SK-N-SH treated with all-trans-retinoic acid at 6 μM for 48 hours (cell line): Measurements from ENCODE around the gene LRRC4B.
"Not testable (repeated sequence)": the region's sequence is repeated elsewhere in the genome, so short reads cannot be mapped to it uniquely, and the experiment has no call there.

ENCODE experiments used
- ATAC-seq: fragments of 200-7000 bp; cut with Tn5 transposase; 3 replicates; pipeline ENCODE4 v1.9.1; 2020; ENCODE audit warnings: mild to moderate bottlenecking, moderate library complexity
- ARNTL ChIP-seq: fragments of 450-650 bp; formaldehyde crosslinking; IDR thresholded peaks from 2 replicates; pipeline ENCODE4 v1.5.0; 2020; ENCODE audit warnings: low read depth, mild to moderate bottlenecking, moderate library complexity, borderline replicate concordance
- BACH2 ChIP-seq: fragments of 250-450 bp; sonication (Bioruptor Pico); IDR thresholded peaks from 2 replicates; pipeline ENCODE4 v1.9.0; 2021; ENCODE audit warnings: mild to moderate bottlenecking, borderline replicate concordance
- ESRRG ChIP-seq: fragments of 250-450 bp; sonication (Bioruptor Pico); IDR thresholded peaks from 2 replicates; pipeline ENCODE4 v1.6.1; 2021; ENCODE audit warnings: mild to moderate bottlenecking
- GLIS3 ChIP-seq: fragments of 250-450 bp; sonication (Bioruptor Pico); IDR thresholded peaks from 2 replicates; pipeline ENCODE4 v1.5.0; 2020; ENCODE audit warnings: mild to moderate bottlenecking, moderate library complexity
- ISL1 ChIP-seq: fragments of 250-450 bp; sonication (Bioruptor Pico); IDR thresholded peaks from 2 replicates; pipeline ENCODE4 v2.1.2; 2022; ENCODE audit warnings: mild to moderate bottlenecking, moderate library complexity
- OSR1 ChIP-seq: fragments of 250-450 bp; sonication (Bioruptor Pico); IDR thresholded peaks from 2 replicates; pipeline ENCODE4 v1.8.0; 2022; ENCODE audit warnings: moderate library complexity, mild to moderate bottlenecking, inconsistent platforms
- PPARA ChIP-seq: fragments of 250-450 bp; sonication (Bioruptor Pico); IDR thresholded peaks from 2 replicates; pipeline ENCODE4 v1.5.0; 2020; ENCODE audit warnings: mild to moderate bottlenecking, borderline replicate concordance
- RARB ChIP-seq: fragments of 250-450 bp; sonication (Bioruptor Pico); IDR thresholded peaks from 2 replicates; pipeline ENCODE4 v1.8.0; 2021; ENCODE audit warnings: mild to moderate bottlenecking, moderate library complexity
- SNAI2 ChIP-seq: fragments of 250-450 bp; sonication (Bioruptor Pico); IDR thresholded peaks from 2 replicates; pipeline ENCODE4 v1.5.0; 2020; ENCODE audit warnings: mild to moderate bottlenecking, moderate library complexity
- TCF4 ChIP-seq: fragments of 250-450 bp; sonication (Bioruptor Pico); IDR thresholded peaks from 2 replicates; pipeline ENCODE4 v1.8.0; 2021; ENCODE audit warnings: mild to moderate bottlenecking, moderate library complexity, borderline replicate concordance
- TOX ChIP-seq: fragments of 250-450 bp; sonication (Bioruptor Pico); IDR thresholded peaks from 2 replicates; pipeline ENCODE4 v1.8.0; 2021; ENCODE audit warnings: mild to moderate bottlenecking, moderate library complexity, borderline replicate concordance
- ZC3H10 ChIP-seq: fragments of 250-450 bp; sonication (Bioruptor Pico); IDR thresholded peaks from 2 replicates; pipeline ENCODE4 v1.5.1; 2021; ENCODE audit warnings: mild to moderate bottlenecking, moderate library complexity
- ZFP3 ChIP-seq: fragments of 250-450 bp; sonication (Bioruptor Pico); IDR thresholded peaks from 2 replicates; pipeline ENCODE4 v1.5.0; 2020; ENCODE audit warnings: mild to moderate bottlenecking, moderate library complexity
- ZFP30 ChIP-seq: fragments of 450-650 bp; formaldehyde crosslinking; IDR thresholded peaks from 2 replicates; pipeline ENCODE4 v1.5.0; 2022; ENCODE audit warnings: mild to moderate bottlenecking, moderate library complexity
- ZNF70 ChIP-seq: fragments of 450-650 bp; formaldehyde crosslinking; IDR thresholded peaks from 2 replicates; pipeline ENCODE4 v1.5.0; 2020; ENCODE audit warnings: mild to moderate bottlenecking, moderate library complexity
- TF ChIP-seq, protein P1 (sequence below): fragments of 250-450 bp; sonication (Bioruptor Pico); IDR thresholded peaks from 2 replicates; pipeline ENCODE4 v1.5.0; 2020; ENCODE audit warnings: mild to moderate bottlenecking, moderate library complexity
- TF ChIP-seq, protein P2 (sequence below): fragments of 250-450 bp; sonication (Bioruptor Pico); IDR thresholded peaks from 2 replicates; pipeline ENCODE4 v1.8.0; 2020; ENCODE audit warnings: mild to moderate bottlenecking, moderate library complexity, borderline replicate concordance
- TF ChIP-seq, protein P3 (sequence below): fragments of 250-450 bp; sonication (Bioruptor Pico); IDR thresholded peaks from 2 replicates; pipeline ENCODE4 v1.8.0; 2021; ENCODE audit warnings: low read depth, mild to moderate bottlenecking, moderate library complexity, borderline replicate concordance
- TF ChIP-seq, protein P4 (sequence below): fragments of 250-450 bp; sonication (Bioruptor Pico); IDR thresholded peaks from 2 replicates; pipeline ENCODE4 v1.5.1; 2020; ENCODE audit warnings: low read depth, mild to moderate bottlenecking, moderate library complexity

LRRC4B gene

DNA sequence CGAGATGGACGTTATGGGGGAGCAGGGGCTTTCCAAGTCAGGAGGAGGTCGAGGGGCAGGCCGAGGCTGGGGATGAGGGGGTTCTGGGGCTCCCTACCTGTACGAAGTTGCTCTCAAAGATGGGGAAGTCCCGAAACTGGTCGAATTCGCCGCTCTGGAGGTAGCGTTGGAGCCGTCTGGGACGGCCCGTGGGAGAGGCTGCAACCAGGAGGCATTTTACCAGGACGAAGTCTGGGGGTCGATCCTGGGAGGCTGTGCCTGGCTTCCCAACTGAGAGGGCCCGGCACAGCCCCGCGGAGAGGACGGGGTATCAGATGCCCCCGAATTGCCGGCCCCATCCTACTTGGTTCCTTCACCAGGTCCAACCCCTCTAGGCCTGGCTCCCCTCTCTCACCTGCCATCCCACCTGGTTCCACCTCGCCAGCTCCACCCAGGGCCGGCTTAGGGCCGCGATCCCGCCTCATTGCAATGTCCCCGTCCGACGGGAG is 92.5 kb downstream of the LRRC4B start:
- TF ChIP-seq TCF4 (CRISPR knock-in tag): no peak
- TF ChIP-seq ISL1 (CRISPR knock-in tag): no peak
- TF ChIP-seq, protein P1, sequence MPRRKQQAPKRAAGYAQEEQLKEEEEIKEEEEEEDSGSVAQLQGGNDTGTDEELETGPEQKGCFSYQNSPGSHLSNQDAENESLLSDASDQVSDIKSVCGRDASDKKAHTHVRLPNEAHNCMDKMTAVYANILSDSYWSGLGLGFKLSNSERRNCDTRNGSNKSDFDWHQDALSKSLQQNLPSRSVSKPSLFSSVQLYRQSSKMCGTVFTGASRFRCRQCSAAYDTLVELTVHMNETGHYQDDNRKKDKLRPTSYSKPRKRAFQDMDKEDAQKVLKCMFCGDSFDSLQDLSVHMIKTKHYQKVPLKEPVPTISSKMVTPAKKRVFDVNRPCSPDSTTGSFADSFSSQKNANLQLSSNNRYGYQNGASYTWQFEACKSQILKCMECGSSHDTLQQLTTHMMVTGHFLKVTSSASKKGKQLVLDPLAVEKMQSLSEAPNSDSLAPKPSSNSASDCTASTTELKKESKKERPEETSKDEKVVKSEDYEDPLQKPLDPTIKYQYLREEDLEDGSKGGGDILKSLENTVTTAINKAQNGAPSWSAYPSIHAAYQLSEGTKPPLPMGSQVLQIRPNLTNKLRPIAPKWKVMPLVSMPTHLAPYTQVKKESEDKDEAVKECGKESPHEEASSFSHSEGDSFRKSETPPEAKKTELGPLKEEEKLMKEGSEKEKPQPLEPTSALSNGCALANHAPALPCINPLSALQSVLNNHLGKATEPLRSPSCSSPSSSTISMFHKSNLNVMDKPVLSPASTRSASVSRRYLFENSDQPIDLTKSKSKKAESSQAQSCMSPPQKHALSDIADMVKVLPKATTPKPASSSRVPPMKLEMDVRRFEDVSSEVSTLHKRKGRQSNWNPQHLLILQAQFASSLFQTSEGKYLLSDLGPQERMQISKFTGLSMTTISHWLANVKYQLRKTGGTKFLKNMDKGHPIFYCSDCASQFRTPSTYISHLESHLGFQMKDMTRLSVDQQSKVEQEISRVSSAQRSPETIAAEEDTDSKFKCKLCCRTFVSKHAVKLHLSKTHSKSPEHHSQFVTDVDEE (CRISPR knock-in tag): no peak
- no peak for TF ChIP-seq GLIS3 (CRISPR knock-in tag)
- TF ChIP-seq, protein P2, sequence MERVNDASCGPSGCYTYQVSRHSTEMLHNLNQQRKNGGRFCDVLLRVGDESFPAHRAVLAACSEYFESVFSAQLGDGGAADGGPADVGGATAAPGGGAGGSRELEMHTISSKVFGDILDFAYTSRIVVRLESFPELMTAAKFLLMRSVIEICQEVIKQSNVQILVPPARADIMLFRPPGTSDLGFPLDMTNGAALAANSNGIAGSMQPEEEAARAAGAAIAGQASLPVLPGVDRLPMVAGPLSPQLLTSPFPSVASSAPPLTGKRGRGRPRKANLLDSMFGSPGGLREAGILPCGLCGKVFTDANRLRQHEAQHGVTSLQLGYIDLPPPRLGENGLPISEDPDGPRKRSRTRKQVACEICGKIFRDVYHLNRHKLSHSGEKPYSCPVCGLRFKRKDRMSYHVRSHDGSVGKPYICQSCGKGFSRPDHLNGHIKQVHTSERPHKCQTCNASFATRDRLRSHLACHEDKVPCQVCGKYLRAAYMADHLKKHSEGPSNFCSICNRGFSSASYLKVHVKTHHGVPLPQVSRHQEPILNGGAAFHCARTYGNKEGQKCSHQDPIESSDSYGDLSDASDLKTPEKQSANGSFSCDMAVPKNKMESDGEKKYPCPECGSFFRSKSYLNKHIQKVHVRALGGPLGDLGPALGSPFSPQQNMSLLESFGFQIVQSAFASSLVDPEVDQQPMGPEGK (CRISPR knock-in tag): no peak
- no peak for TF ChIP-seq SNAI2 (CRISPR knock-in tag)
- no peak; the same call in 2 of the 3 replicates for ATAC-seq

DNA sequence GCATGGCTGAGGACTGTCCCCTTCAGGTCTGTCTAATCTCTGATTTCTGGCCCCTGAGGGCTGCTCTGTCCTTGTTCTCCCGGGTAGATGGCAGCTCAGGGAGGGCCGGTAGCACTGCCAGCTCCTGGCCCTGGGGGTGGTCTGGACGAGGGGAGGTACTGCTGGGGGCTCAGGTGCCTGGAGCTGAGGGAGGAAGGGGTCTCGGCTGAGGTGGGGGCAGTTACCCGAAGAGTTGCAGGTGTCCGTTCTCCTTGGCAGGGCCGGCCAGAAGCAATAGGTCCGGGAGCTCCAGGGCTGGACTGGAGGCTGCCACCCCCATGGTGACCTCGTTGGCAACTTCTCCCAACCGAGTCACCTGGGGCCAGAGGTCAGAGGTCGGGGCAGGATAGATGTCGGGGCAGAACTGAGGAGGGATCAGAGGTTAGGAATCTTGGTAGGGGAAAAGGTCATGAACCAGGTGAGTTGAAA is 93.1 kb downstream of the LRRC4B start:
- no peak for ATAC-seq
- no peak for TF ChIP-seq GLIS3 (CRISPR knock-in tag)
- no peak for TF ChIP-seq TCF4 (CRISPR knock-in tag)
- TF ChIP-seq, protein P2 (CRISPR knock-in tag): no peak
- TF ChIP-seq RARB (CRISPR knock-in tag): no peak
- no peak for TF ChIP-seq SNAI2 (CRISPR knock-in tag)
- TF ChIP-seq, protein P1 (CRISPR knock-in tag): no peak
- TF ChIP-seq, protein P3, sequence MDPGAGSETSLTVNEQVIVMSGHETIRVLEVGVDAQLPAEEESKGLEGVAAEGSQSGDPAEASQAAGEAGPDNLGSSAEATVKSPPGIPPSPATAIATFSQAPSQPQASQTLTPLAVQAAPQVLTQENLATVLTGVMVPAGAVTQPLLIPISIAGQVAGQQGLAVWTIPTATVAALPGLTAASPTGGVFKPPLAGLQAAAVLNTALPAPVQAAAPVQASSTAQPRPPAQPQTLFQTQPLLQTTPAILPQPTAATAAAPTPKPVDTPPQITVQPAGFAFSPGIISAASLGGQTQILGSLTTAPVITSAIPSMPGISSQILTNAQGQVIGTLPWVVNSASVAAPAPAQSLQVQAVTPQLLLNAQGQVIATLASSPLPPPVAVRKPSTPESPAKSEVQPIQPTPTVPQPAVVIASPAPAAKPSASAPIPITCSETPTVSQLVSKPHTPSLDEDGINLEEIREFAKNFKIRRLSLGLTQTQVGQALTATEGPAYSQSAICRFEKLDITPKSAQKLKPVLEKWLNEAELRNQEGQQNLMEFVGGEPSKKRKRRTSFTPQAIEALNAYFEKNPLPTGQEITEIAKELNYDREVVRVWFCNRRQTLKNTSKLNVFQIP: no peak
- TF ChIP-seq ZFP3: no peak
- no peak for TF ChIP-seq ZFP30 (CRISPR knock-in tag)
- no peak for TF ChIP-seq BACH2
- no peak for TF ChIP-seq ARNTL (CRISPR knock-in tag)
- TF ChIP-seq ESRRG: no peak

DNA sequence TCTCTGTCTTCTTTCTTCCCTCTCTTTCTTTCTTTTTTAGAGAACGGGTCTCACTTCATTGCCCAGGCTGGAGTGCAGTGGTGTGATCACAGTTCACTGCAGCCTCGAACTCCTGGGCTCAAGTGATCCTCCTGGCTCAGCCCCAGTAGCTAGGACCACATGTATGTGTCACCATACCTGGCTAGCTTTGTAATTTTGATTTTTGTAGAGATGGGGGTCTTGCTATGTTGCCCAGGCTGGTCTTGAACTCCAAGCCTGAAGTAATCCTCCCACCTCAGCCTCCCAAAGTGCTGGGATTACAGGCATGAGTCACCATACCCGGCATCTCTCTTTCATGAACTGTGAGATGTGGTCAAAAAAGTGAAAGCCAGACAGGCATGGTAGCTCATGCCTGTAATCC is 94.9 kb downstream of the LRRC4B start:
- ATAC-seq: not testable (repeated sequence)

DNA sequence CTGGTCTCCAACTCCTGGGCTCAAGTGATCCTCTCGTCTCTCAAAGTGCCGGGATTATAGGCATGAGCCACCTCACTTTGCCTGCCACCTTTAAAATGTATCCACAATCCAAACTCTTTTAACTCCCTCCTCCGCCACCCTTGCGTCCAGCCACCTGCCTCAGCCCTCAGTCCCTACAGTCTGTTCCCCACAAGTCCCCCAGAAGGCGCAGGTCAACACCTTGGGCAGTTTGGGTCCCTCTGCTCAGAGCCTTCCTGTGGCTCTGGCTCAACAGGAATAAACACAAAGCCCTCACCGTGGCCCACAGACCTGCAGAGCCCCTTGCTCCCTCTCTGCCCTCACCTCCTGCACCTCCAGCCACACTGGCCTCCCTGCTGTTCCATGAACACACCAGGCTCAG is 99.4 kb downstream of the LRRC4B start:
- TF ChIP-seq ZNF70 (CRISPR knock-in tag) (no peak), TOX (no peak), PPARA (CRISPR knock-in tag) (no peak), ZC3H10 (CRISPR knock-in tag) (no peak), OSR1 (CRISPR knock-in tag) (no peak)
- TF ChIP-seq, protein P1 (CRISPR knock-in tag): no peak
- TF ChIP-seq, protein P4, sequence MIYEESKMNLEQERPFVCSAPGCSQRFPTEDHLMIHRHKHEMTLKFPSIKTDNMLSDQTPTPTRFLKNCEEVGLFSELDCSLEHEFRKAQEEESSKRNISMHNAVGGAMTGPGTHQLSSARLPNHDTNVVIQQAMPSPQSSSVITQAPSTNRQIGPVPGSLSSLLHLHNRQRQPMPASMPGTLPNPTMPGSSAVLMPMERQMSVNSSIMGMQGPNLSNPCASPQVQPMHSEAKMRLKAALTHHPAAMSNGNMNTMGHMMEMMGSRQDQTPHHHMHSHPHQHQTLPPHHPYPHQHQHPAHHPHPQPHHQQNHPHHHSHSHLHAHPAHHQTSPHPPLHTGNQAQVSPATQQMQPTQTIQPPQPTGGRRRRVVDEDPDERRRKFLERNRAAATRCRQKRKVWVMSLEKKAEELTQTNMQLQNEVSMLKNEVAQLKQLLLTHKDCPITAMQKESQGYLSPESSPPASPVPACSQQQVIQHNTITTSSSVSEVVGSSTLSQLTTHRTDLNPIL: no peak
- ATAC-seq: no peak
